ENCODE measurements around the gene SRP68.

Gene SRP68

GRCh38 chr17:76072148-76072858, at the start of gene SRP68:
Gene SRP68 (minus strand): TSS chr17:76072517. CDS start chr17:76072491, 26 bp downstream.
- DNase-seq (ENCODE audit: low read depth, low spot score) = peak; percentile 76

DNA sequence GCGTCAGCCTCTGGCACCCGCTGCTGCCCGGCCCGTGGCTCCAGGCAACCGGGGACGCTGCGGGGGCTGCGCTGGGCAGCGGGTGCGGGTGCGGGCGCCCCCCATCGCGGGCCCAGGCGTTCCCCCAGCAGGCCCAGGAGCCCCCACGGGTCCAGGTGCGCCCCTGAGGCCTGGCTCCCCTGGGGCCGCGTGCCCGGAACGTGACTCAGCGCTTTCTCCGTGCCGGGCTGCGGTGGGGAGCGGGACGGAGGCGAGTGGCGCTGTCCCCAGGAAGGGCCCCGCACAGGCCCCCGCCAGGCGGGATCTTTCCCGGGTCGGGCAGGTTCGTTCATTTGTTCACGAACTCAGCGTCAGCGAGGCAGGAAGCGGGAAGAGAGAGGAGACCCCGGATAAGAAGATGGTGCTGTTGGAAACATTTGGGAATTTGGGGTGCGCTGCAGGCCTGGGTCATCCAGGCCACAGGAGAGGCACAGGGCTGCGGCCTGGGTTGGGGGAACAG, 49.7 kb upstream of the SRP68 start:
- no peak for DNase-seq (ENCODE audit: low read depth, low spot score)

DNA sequence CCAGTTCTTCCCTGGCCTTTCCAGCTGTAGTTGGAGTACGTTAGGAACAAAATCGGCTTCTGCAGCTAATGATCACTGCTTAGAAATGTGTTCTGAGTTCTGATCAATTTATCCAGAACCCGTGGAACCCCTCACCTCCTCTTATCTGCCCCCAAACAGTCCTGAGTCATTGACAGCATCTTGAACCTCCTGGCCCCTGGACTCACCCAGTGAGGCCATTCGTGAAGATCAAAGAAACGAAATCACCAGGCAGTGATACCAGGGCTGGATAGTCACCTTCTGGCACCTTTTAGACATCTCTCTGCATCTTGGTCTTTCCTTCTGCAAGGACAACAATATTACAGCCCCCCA, 48.3 kb upstream of the SRP68 start:
- DNase-seq (ENCODE audit: low read depth, low spot score) = no peak

GRCh38 chr17:76119409-76120371, 47.4 kb upstream of the SRP68 start:
- DNase-seq (ENCODE audit: low read depth, low spot score) = no peak

- DNase-seq (ENCODE audit: low read depth, low spot score) = no peak
Observed at GRCh38 chr17:76115138-76115754, 42.9 kb upstream of the SRP68 start.

DNA sequence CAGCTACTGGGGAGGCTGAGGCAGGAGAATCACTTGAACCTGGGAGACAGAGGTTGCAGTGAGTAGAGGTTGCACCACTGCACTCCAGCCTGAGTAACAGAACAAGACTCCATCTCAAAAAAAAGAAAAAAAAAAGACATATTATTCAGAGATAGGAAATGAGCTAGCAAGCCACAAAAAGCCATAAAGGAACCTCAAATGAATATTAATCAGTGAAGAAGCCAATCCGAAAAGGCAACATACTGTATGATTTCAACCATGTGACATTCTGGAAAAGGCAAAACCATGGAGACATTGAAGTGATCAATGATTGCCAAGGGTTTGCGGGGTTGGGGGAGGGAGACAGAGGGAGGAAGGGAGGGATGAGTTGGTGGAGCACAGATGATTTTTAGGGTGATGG, 39.6 kb upstream of the SRP68 start:
- DNase-seq (ENCODE audit: low read depth, low spot score) = no peak

DNA sequence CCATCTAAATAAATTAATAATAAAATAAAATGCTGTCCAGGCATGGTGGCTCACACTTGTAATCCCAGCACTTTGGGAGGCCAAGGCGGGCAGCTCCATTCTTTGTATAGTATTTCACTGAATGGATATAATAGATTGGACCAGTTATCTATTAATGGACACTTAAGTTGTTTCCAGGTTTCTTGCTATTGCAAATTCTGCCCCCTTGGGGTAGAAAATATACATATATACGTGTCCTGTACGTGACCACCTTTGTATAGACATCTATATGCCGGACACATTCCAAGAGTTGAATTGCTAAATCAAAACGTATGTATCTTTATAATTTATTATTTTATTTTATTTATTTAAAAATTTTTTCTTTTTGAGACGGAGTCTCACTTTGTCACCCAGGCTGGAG, 35.2 kb upstream of the SRP68 start:
- no peak for DNase-seq (ENCODE audit: low read depth, low spot score)

GRCh38 chr17:76106703-76107102, 34.4 kb upstream of the SRP68 start:
- no peak for DNase-seq (ENCODE audit: low read depth, low spot score)

DNA sequence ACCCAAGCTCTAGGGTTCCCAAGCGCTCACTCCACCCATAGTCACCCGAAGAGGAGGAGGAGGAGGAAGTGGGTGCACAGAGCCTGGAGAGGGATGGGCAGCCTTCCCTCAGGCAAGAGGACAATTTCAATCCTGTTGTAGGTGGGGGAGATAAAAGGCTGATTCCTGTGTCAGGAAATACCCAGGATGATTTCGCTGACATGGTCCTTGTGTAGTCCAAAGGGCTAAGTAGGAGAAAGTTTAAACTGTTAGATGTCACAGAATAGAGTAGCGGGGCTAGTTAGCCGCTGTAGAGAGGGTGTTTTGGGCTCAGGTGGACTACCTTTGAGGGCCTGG, 32.5 kb upstream of the SRP68 start:
- no peak for DNase-seq (ENCODE audit: low read depth, low spot score)

- DNase-seq (ENCODE audit: low read depth, low spot score) = no peak
Observed at GRCh38 chr17:76104140-76104895, 32.0 kb upstream of the SRP68 start.

GRCh38 chr17:76103274-76104139, 31.2 kb upstream of the SRP68 start, which contains the start of gene EXOC7:
Gene EXOC7 (minus strand): TSS chr17:76103787. CDS start chr17:76103692, 95 bp downstream.
- DNase-seq (ENCODE audit: low read depth, low spot score) = peak; percentile 90

- DNase-seq (ENCODE audit: low read depth, low spot score) = no peak
Observed at GRCh38 chr17:76102944-76103273, 30.6 kb upstream of the SRP68 start.

DNA sequence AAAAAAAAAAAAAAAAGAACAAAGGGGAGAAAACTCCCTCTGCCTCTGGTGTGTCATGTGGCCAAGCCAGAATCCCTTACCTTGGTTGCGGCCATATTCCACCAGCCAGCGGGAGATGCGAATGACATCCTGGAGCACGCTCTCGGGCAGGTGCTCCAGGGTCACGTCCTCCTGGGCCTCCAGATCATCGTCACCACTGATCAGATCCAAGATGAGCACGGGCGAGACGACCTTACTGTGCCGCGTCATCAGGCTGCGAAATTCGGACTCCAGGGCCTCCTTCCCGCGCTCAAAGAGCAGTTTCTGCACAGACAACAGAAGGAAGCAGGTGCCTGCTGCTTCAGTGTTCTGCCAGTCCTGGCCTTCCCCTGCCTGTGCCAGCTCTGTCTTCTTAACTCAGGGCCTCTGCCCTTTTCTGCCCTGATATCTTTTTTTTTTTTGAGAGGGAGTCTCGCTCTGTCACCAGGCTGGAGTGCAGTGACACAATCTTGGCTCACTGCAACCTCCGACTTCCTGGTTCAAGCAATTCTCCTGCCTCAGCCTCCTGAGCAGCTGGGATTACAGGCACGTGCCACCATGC, 25.5 kb upstream of the SRP68 start:
- no peak for DNase-seq (ENCODE audit: low read depth, low spot score)

- DNase-seq (ENCODE audit: low read depth, low spot score) = no peak
Observed at GRCh38 chr17:76095943-76096342, 23.6 kb upstream of the SRP68 start.

DNA sequence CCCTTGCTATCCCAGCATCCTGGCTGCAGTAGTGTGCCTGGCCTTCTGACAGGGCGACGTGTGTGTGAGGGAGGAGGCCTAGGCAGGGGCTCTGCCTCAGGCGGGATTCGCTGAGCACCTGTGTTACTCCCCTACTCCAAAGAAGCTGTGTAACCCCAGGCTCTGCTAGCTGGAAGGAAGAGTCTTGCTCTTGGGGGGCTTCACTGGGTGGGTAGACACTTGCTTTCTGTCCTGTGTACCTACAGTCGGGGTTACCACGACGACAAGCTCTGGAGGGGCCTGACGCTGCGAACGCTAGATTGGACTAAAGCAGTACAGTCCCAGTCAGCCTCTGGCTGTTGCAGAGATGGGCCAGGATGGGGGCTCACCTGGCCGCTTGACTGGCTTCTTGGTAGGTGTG, 21.7 kb upstream of the SRP68 start:
- DNase-seq (ENCODE audit: low read depth, low spot score) = no peak

DNA sequence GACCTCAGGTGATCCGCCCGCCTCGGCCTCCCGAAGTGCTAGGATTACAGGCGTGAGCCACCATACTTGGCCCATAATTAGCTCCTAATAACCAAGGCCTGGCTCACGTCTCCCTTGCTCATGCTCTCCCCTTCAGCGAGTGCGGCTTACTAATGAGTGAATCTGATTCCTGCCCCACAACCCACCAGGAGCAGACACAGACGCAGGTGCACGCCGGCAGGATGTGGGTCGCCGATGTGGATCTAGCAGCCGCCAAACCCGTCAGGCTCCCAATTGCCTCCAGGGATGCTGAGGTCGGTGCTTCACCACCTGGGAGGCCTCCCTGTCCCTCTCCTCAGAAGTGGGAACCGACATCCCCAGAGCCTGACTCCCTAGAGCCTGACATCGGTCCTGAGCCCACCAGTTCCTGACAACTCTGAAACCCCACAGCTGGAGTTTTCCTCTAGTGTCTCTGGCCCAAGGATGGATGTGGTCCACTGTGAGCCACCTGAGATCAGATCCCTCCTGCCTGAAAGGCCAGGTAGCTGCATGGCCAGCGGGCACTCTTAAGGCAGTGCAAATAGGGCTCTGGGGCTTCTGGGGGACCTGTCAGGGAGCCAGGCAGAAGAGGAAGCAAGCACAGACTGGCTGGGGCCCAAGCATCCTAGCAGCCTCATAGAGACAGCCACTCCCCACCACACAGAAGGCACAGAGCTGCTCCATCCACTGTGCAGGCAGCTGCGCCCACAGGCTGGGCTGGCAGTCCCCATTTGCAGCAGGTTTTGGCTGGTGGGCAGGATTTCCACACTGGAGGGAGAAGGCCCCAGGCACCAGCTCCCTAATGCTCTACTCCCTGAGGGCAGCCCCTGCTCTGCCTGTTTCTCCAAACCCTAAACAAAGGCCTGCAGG, 20.5 kb upstream of the SRP68 start:
- no peak for DNase-seq (ENCODE audit: low read depth, low spot score)

DNA sequence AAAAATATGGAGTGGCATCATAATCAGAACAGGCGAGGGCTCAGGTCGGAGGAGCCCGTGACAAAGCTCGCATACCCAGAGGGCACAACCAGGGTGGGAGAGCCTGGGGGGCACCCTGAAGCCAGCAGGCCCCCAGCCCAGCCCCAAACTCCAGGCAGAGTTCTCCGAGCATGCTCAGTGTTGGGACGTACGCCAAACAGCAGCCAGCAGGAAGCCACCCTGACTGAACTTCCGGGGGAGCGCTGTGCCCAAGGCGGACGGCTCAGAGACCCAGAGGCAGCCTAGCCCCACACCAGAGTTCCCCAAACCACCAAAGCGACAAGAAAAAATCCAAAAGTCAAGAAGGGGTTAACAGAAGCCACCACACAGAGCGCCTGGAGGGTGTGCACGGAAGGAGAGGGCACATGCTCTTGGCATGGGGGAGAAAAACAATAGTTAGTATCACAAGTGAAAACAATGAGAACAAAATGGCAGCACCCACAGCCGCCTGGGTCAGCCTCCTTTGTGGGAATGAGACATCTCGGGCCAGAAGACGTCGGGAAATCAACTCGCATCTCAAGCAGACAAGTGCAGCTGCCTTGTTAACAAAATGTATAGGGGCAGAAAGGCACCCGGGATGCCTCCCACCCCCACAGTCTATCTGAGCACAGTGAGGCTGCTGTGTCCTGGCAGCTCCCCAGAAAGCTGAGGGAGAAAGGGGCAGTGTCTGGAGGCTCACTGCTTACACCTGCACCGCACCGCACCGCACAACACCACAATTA, 19.4 kb upstream of the SRP68 start:
- no peak for DNase-seq (ENCODE audit: low read depth, low spot score)

DNA sequence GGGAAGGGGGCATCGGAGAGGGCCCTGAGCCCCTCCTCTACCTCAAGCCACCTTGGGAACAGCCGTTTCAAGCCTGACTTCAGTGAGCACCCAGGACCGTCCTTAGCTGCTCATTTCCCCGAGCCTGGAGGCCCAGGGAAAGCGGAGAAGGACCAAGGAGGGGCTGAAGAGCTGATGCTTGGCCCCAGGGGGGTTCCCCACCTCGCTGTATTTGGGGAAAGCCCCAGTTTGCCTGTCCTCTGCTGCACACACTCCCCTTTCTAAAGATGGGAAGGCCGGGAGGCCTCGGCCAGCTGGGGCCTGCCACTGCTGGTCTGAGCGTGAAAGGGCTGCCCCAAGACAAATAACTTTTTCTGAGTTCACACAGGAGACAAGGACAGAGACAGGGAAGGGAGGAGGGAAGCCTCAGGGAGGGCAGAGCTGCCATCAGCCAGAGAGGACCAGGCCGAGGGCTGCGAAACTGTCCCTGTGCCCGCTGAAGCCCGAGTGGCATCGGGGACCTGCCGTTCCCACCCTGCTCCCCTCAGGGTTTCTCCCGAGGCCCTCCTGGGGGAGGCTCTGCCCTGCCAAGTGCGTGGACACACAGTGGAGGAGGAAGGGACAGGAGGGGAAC, 18.3 kb upstream of the SRP68 start:
- no peak for DNase-seq (ENCODE audit: low read depth, low spot score)
